ENCODE results near the gene KCTD11. TPM values are rescaled to one million over a fixed set of nuclear protein-coding genes. Genes with fewer than 3 reads are reported as not detected.
"Not testable (repeated sequence)": the region's sequence is repeated elsewhere in the genome, so short reads cannot be mapped to it uniquely, and the experiment has no call there.

The KCTD11 gene
- total RNA-seq, 1 donor from 2014 or later, result 2.3 TPM

- DNase-seq (ENCODE audit: low read depth in 2 of 2), result no peak
Observed at GRCh38 chr17:7322520-7323194, 29.3 kb upstream of the KCTD11 start.

- DNase-seq (ENCODE audit: low read depth in 2 of 2), result peak in 1 of 2 donors; percentile 41
Observed at GRCh38 chr17:7323731-7324437, 28.1 kb upstream of the KCTD11 start.

GRCh38 chr17:7324438-7324779 is 27.6 kb upstream of the KCTD11 start:
- no peak for DNase-seq (ENCODE audit: low read depth in 2 of 2)

- no peak for DNase-seq (ENCODE audit: low read depth in 2 of 2)
Observed at GRCh38 chr17:7325031-7325528, 26.9 kb upstream of the KCTD11 start.

- DNase-seq (ENCODE audit: low read depth in 2 of 2), result no peak
Observed at GRCh38 chr17:7326186-7326585, 25.8 kb upstream of the KCTD11 start.

- no peak for DNase-seq (ENCODE audit: low read depth in 2 of 2)
Observed at GRCh38 chr17:7327056-7327455, 24.9 kb upstream of the KCTD11 start.

- no peak for DNase-seq (ENCODE audit: low read depth in 2 of 2)
Observed at GRCh38 chr17:7327501-7327900, 24.5 kb upstream of the KCTD11 start.

GRCh38 chr17:7328009-7328408 is 24.0 kb upstream of the KCTD11 start:
- no peak for DNase-seq (ENCODE audit: low read depth in 2 of 2)

GRCh38 chr17:7328840-7329373 is 23.1 kb upstream of the KCTD11 start, which contains the start of gene NEURL4:
NEURL4 (minus strand) TSS chr17:7329335; CDS start chr17:7329312, 23 bp downstream.
- no peak for DNase-seq (ENCODE audit: low read depth in 2 of 2)

GRCh38 chr17:7329374-7329996 is 22.5 kb upstream of the KCTD11 start:
- DNase-seq (ENCODE audit: low read depth in 2 of 2), result peak; percentile 98 to 99

- peak in 1 of 2 donors; percentile 82 for DNase-seq (ENCODE audit: low read depth in 2 of 2)
Observed at GRCh38 chr17:7329997-7330637, 21.8 kb upstream of the KCTD11 start.

GRCh38 chr17:7330638-7331015 is 21.3 kb upstream of the KCTD11 start:
- DNase-seq (ENCODE audit: low read depth in 2 of 2), result no peak

- DNase-seq (ENCODE audit: low read depth in 2 of 2), result no peak
Observed at GRCh38 chr17:7332111-7332510, 19.9 kb upstream of the KCTD11 start.

- DNase-seq (ENCODE audit: low read depth in 2 of 2), result not testable (repeated sequence)
Observed at GRCh38 chr17:7332600-7333069, 19.3 kb upstream of the KCTD11 start.

- DNase-seq (ENCODE audit: low read depth in 2 of 2), result no peak
Observed at GRCh38 chr17:7334938-7335538, 16.9 kb upstream of the KCTD11 start.

GRCh38 chr17:7335765-7336164 is 16.2 kb upstream of the KCTD11 start:
- not testable (repeated sequence) for DNase-seq (ENCODE audit: low read depth in 2 of 2)

- DNase-seq (ENCODE audit: low read depth in 2 of 2), result no peak
Observed at GRCh38 chr17:7336240-7337175, 15.5 kb upstream of the KCTD11 start, which contains the start of gene ACAP1. ACAP1 (plus strand) TSS chr17:7336529; CDS start chr17:7336735, 206 bp downstream.

GRCh38 chr17:7337600-7337999 is 14.4 kb upstream of the KCTD11 start:
- DNase-seq (ENCODE audit: low read depth in 2 of 2), result not testable (repeated sequence)

- no peak for DNase-seq (ENCODE audit: low read depth in 2 of 2)
Observed at GRCh38 chr17:7340179-7340578, 11.8 kb upstream of the KCTD11 start.

GRCh38 chr17:7341842-7342241 is 10.1 kb upstream of the KCTD11 start:
- no peak for DNase-seq (ENCODE audit: low read depth in 2 of 2)

All from dermis microvascular lymphatic vessel endothelial cell (primary cell).